Hindlimb muscle (tissue), 1 donor: ENCODE data around the gene SLC35D1. TPM values are rescaled to one million over a fixed set of nuclear protein-coding genes. Genes with fewer than 3 reads are reported as not detected.

Experiments used
- DNase-seq: peaks from one replicate; pipeline ENCODE4 v3.0.0-alpha.2; 2013
- polyA plus RNA-seq: library from polyadenylated mRNA; unstranded; fragments of 120-200 nt; gene quantifications from one replicate; pipeline ENCODE4 v1.2.1, GENCODE V29; 2013; ENCODE audit not compliant: insufficient read length

The SLC35D1 gene
- polyA plus RNA-seq, 1 donor = 7.2 TPM

GRCh38 chr1:67043366-67043765 lies 10.6 kb downstream of the SLC35D1 start:
- DNase-seq = no peak

GRCh38 chr1:67041841-67042503 lies 12.0 kb downstream of the SLC35D1 start:
- no peak for DNase-seq

GRCh38 chr1:67040405-67040804 lies 13.5 kb downstream of the SLC35D1 start:
- no peak for DNase-seq

- no peak for DNase-seq
Measured at GRCh38 chr1:67031859-67032247, 22.1 kb downstream of the SLC35D1 start.

GRCh38 chr1:67031121-67031858 lies 22.7 kb downstream of the SLC35D1 start:
- peak; percentile 20 for DNase-seq

- no peak for DNase-seq
Measured at GRCh38 chr1:67029472-67029871, 24.5 kb downstream of the SLC35D1 start.

- no peak for DNase-seq
Measured at GRCh38 chr1:67020765-67021164, 33.2 kb downstream of the SLC35D1 start.

- DNase-seq = no peak
Measured at GRCh38 chr1:67020304-67020703, 33.6 kb downstream of the SLC35D1 start.

GRCh38 chr1:67019600-67020136 lies 34.3 kb downstream of the SLC35D1 start:
- peak; percentile 72 for DNase-seq

- no peak for DNase-seq
Measured at GRCh38 chr1:67019121-67019520, 34.8 kb downstream of the SLC35D1 start.

- no peak for DNase-seq
Measured at GRCh38 chr1:67018574-67018973, 35.4 kb downstream of the SLC35D1 start.

GRCh38 chr1:67013573-67013972 lies 40.4 kb downstream of the SLC35D1 start:
- DNase-seq = no peak

GRCh38 chr1:67009792-67010191 lies 44.2 kb downstream of the SLC35D1 start:
- DNase-seq = no peak

- DNase-seq = no peak
Measured at GRCh38 chr1:67005068-67005467, 48.9 kb downstream of the SLC35D1 start.

- DNase-seq = no peak
Measured at GRCh38 chr1:67004176-67004575, 49.8 kb downstream of the SLC35D1 start.

GRCh38 chr1:67001682-67002425 lies 52.1 kb downstream of the SLC35D1 start:
- DNase-seq = no peak

GRCh38 chr1:66999640-67000400 lies 54.1 kb downstream of the SLC35D1 start:
- DNase-seq = no peak

- no peak for DNase-seq
Measured at GRCh38 chr1:66998972-66999371, 55.0 kb downstream of the SLC35D1 start.

- DNase-seq = peak; percentile 53
Measured at GRCh38 chr1:66996018-66996682, 57.8 kb downstream of the SLC35D1 start.

GRCh38 chr1:66993076-66993475 lies 60.9 kb downstream of the SLC35D1 start:
- no peak for DNase-seq

- no peak for DNase-seq
Measured at GRCh38 chr1:66985835-66986234, 68.1 kb downstream of the SLC35D1 start.

GRCh38 chr1:66984491-66984890 lies 69.5 kb downstream of the SLC35D1 start:
- no peak for DNase-seq
